SK-N-SH treated with all-trans-retinoic acid at 6 μM for 48 hours (cell line): ENCODE data around the gene YPEL2.

Source experiments
- ATAC-seq: fragments of 200-7000 bp; cut with Tn5 transposase; 3 replicates; pipeline ENCODE4 v1.9.1; 2020; ENCODE audit warnings: mild to moderate bottlenecking, moderate library complexity
- ARNTL ChIP-seq: fragments of 450-650 bp; formaldehyde crosslinking; IDR thresholded peaks from 2 replicates; pipeline ENCODE4 v1.5.0; 2020; ENCODE audit warnings: low read depth, mild to moderate bottlenecking, moderate library complexity, borderline replicate concordance
- BACH2 ChIP-seq: fragments of 250-450 bp; sonication (Bioruptor Pico); IDR thresholded peaks from 2 replicates; pipeline ENCODE4 v1.9.0; 2021; ENCODE audit warnings: mild to moderate bottlenecking, borderline replicate concordance
- CSDC2 ChIP-seq: fragments of 250-450 bp; sonication (Bioruptor Pico); IDR thresholded peaks from 2 replicates; pipeline ENCODE4 v1.5.0; 2020; ENCODE audit warnings: mild to moderate bottlenecking, moderate library complexity
- ESRRG ChIP-seq: fragments of 250-450 bp; sonication (Bioruptor Pico); IDR thresholded peaks from 2 replicates; pipeline ENCODE4 v1.6.1; 2021; ENCODE audit warnings: mild to moderate bottlenecking
- GLIS3 ChIP-seq: fragments of 250-450 bp; sonication (Bioruptor Pico); IDR thresholded peaks from 2 replicates; pipeline ENCODE4 v1.5.0; 2020; ENCODE audit warnings: mild to moderate bottlenecking, moderate library complexity
- ISL1 ChIP-seq: fragments of 250-450 bp; sonication (Bioruptor Pico); IDR thresholded peaks from 2 replicates; pipeline ENCODE4 v2.1.2; 2022; ENCODE audit warnings: mild to moderate bottlenecking, moderate library complexity
- OSR1 ChIP-seq: fragments of 250-450 bp; sonication (Bioruptor Pico); IDR thresholded peaks from 2 replicates; pipeline ENCODE4 v1.8.0; 2022; ENCODE audit warnings: moderate library complexity, mild to moderate bottlenecking, inconsistent platforms
- PPARA ChIP-seq: fragments of 250-450 bp; sonication (Bioruptor Pico); IDR thresholded peaks from 2 replicates; pipeline ENCODE4 v1.5.0; 2020; ENCODE audit warnings: mild to moderate bottlenecking, borderline replicate concordance
- RARB ChIP-seq: fragments of 250-450 bp; sonication (Bioruptor Pico); IDR thresholded peaks from 2 replicates; pipeline ENCODE4 v1.8.0; 2021; ENCODE audit warnings: mild to moderate bottlenecking, moderate library complexity
- SNAI2 ChIP-seq: fragments of 250-450 bp; sonication (Bioruptor Pico); IDR thresholded peaks from 2 replicates; pipeline ENCODE4 v1.5.0; 2020; ENCODE audit warnings: mild to moderate bottlenecking, moderate library complexity
- TCF4 ChIP-seq: fragments of 250-450 bp; sonication (Bioruptor Pico); IDR thresholded peaks from 2 replicates; pipeline ENCODE4 v1.8.0; 2021; ENCODE audit warnings: mild to moderate bottlenecking, moderate library complexity, borderline replicate concordance
- TOX ChIP-seq: fragments of 250-450 bp; sonication (Bioruptor Pico); IDR thresholded peaks from 2 replicates; pipeline ENCODE4 v1.8.0; 2021; ENCODE audit warnings: mild to moderate bottlenecking, moderate library complexity, borderline replicate concordance
- ZC3H10 ChIP-seq: fragments of 250-450 bp; sonication (Bioruptor Pico); IDR thresholded peaks from 2 replicates; pipeline ENCODE4 v1.5.1; 2021; ENCODE audit warnings: mild to moderate bottlenecking, moderate library complexity
- ZFP3 ChIP-seq: fragments of 250-450 bp; sonication (Bioruptor Pico); IDR thresholded peaks from 2 replicates; pipeline ENCODE4 v1.5.0; 2020; ENCODE audit warnings: mild to moderate bottlenecking, moderate library complexity
- ZFP30 ChIP-seq: fragments of 450-650 bp; formaldehyde crosslinking; IDR thresholded peaks from 2 replicates; pipeline ENCODE4 v1.5.0; 2022; ENCODE audit warnings: mild to moderate bottlenecking, moderate library complexity
- ZNF565 ChIP-seq: fragments of 450-650 bp; formaldehyde crosslinking; conservative IDR thresholded peaks from 2 replicates; pipeline ENCODE4 v1.5.0; 2020; ENCODE audit warnings: low read depth, mild to moderate bottlenecking, moderate library complexity
- ZNF70 ChIP-seq: fragments of 450-650 bp; formaldehyde crosslinking; IDR thresholded peaks from 2 replicates; pipeline ENCODE4 v1.5.0; 2020; ENCODE audit warnings: mild to moderate bottlenecking, moderate library complexity
- ZNF8 ChIP-seq: fragments of 450-650 bp; formaldehyde crosslinking; IDR thresholded peaks from 2 replicates; pipeline ENCODE4 v1.5.0; 2020; ENCODE audit warnings: mild to moderate bottlenecking, moderate library complexity
- TF ChIP-seq, protein P1 (sequence below): fragments of 250-450 bp; sonication (Bioruptor Pico); IDR thresholded peaks from 2 replicates; pipeline ENCODE4 v1.8.0; 2021; ENCODE audit warnings: low read depth, mild to moderate bottlenecking, moderate library complexity, borderline replicate concordance
- TF ChIP-seq, protein P2 (sequence below): fragments of 250-450 bp; sonication (Bioruptor Pico); IDR thresholded peaks from 2 replicates; pipeline ENCODE4 v1.5.1; 2021; ENCODE audit warnings: mild to moderate bottlenecking, moderate library complexity
- TF ChIP-seq, protein P3 (sequence below): fragments of 250-450 bp; sonication (Bioruptor Pico); IDR thresholded peaks from 2 replicates; pipeline ENCODE4 v1.8.0; 2020; ENCODE audit warnings: mild to moderate bottlenecking, moderate library complexity, borderline replicate concordance
- TF ChIP-seq, protein P4 (sequence below): fragments of 250-450 bp; sonication (Bioruptor Pico); IDR thresholded peaks from 2 replicates; pipeline ENCODE4 v1.5.0; 2020; ENCODE audit warnings: mild to moderate bottlenecking, moderate library complexity

Gene YPEL2

DNA sequence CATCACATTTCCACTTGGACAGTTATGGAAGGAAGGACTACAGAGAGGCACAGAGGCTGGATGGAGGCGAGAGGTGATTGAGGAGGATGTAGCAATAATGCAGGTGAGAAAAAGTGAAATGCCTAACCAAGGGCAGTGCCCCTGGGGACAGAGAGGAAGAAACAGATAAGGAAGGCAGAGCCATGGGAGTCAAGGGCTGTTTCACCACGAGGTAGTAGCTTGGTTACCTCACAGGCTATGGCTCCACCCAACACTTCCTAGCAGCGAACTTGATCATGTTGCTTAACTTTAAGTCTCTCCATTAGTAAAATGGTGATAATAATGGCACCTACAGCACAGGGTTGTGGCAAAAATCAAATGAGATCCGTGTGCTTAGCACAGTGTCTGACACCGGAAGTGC lies 83.9 kb downstream of the YPEL2 start:
- no peak for TF ChIP-seq OSR1 (CRISPR knock-in tag)
- TF ChIP-seq GLIS3 = no peak
- no peak for ATAC-seq

DNA sequence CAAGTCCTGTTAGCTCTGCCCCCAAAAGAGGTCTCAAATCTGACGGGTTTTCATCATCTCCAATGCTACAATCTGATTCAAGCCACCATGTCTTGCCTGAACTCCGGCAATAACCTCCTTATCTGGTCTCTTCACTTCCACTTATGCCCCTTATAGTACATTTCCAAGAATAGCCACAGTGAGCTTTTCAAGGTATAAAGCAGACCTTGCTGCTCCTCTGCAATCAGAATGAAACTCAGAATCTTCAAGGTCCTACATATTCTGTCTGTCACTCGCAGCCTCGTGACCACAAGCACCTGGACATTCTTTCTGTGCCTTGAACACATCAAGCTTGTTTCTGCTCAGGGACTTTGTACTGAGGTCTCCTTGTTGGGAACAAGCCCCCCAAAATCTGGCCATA lies 84.7 kb downstream of the YPEL2 start:
- no peak for ATAC-seq
- TF ChIP-seq ZNF70 (CRISPR knock-in tag) (no peak), ZFP30 (no peak), CSDC2 (CRISPR knock-in tag) (no peak), ARNTL (CRISPR knock-in tag) (no peak), ESRRG (CRISPR knock-in tag) (no peak), GLIS3 (no peak), ZFP3 (CRISPR knock-in tag) (no peak), TCF4 (no peak), BACH2 (CRISPR knock-in tag) (no peak), TOX (CRISPR knock-in tag) (no peak), ZNF565 (no peak), OSR1 (CRISPR knock-in tag) (no peak), ISL1 (CRISPR knock-in tag) (no peak), PPARA (CRISPR knock-in tag) (no peak), SNAI2 (CRISPR knock-in tag) (no peak)
- TF ChIP-seq, protein P1, sequence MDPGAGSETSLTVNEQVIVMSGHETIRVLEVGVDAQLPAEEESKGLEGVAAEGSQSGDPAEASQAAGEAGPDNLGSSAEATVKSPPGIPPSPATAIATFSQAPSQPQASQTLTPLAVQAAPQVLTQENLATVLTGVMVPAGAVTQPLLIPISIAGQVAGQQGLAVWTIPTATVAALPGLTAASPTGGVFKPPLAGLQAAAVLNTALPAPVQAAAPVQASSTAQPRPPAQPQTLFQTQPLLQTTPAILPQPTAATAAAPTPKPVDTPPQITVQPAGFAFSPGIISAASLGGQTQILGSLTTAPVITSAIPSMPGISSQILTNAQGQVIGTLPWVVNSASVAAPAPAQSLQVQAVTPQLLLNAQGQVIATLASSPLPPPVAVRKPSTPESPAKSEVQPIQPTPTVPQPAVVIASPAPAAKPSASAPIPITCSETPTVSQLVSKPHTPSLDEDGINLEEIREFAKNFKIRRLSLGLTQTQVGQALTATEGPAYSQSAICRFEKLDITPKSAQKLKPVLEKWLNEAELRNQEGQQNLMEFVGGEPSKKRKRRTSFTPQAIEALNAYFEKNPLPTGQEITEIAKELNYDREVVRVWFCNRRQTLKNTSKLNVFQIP = no peak
- TF ChIP-seq, protein P2, sequence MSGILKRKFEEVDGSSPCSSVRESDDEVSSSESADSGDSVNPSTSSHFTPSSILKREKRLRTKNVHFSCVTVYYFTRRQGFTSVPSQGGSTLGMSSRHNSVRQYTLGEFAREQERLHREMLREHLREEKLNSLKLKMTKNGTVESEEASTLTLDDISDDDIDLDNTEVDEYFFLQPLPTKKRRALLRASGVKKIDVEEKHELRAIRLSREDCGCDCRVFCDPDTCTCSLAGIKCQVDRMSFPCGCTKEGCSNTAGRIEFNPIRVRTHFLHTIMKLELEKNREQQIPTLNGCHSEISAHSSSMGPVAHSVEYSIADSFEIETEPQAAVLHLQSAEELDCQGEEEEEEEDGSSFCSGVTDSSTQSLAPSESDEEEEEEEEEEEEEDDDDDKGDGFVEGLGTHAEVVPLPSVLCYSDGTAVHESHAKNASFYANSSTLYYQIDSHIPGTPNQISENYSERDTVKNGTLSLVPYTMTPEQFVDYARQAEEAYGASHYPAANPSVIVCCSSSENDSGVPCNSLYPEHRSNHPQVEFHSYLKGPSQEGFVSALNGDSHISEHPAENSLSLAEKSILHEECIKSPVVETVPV (CRISPR knock-in tag) = no peak
- TF ChIP-seq, protein P3, sequence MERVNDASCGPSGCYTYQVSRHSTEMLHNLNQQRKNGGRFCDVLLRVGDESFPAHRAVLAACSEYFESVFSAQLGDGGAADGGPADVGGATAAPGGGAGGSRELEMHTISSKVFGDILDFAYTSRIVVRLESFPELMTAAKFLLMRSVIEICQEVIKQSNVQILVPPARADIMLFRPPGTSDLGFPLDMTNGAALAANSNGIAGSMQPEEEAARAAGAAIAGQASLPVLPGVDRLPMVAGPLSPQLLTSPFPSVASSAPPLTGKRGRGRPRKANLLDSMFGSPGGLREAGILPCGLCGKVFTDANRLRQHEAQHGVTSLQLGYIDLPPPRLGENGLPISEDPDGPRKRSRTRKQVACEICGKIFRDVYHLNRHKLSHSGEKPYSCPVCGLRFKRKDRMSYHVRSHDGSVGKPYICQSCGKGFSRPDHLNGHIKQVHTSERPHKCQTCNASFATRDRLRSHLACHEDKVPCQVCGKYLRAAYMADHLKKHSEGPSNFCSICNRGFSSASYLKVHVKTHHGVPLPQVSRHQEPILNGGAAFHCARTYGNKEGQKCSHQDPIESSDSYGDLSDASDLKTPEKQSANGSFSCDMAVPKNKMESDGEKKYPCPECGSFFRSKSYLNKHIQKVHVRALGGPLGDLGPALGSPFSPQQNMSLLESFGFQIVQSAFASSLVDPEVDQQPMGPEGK (CRISPR knock-in tag) = no peak
- TF ChIP-seq, all 23 proteins: peak for 0

DNA sequence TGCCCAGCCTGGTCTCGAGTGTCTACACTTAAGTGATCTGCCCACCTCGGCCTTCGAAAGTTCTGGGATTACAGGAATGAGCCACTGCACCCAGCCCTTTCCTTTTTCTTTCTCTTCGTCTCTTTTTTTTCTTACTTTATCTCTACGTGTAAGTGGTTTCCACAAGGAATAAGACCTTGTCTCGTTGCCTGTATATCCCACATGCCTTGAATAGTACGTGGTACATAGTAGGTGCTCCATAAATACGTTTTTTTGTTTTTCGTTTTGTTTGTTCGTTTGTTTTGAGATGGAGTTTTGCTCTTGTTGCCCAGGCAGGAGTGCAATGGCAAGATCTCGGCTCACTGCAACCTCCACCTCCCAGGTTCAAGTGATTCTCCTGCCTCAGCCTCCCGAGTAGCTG lies 86.0 kb downstream of the YPEL2 start:
- no peak for ATAC-seq
- TF ChIP-seq, protein P1 = no peak
- TF ChIP-seq PPARA (CRISPR knock-in tag) = no peak
- TF ChIP-seq ZFP3 (CRISPR knock-in tag) = no peak
- no peak for TF ChIP-seq CSDC2 (CRISPR knock-in tag)
- TF ChIP-seq TCF4 = no peak
- no peak for TF ChIP-seq ZC3H10 (CRISPR knock-in tag)
- TF ChIP-seq, protein P4, sequence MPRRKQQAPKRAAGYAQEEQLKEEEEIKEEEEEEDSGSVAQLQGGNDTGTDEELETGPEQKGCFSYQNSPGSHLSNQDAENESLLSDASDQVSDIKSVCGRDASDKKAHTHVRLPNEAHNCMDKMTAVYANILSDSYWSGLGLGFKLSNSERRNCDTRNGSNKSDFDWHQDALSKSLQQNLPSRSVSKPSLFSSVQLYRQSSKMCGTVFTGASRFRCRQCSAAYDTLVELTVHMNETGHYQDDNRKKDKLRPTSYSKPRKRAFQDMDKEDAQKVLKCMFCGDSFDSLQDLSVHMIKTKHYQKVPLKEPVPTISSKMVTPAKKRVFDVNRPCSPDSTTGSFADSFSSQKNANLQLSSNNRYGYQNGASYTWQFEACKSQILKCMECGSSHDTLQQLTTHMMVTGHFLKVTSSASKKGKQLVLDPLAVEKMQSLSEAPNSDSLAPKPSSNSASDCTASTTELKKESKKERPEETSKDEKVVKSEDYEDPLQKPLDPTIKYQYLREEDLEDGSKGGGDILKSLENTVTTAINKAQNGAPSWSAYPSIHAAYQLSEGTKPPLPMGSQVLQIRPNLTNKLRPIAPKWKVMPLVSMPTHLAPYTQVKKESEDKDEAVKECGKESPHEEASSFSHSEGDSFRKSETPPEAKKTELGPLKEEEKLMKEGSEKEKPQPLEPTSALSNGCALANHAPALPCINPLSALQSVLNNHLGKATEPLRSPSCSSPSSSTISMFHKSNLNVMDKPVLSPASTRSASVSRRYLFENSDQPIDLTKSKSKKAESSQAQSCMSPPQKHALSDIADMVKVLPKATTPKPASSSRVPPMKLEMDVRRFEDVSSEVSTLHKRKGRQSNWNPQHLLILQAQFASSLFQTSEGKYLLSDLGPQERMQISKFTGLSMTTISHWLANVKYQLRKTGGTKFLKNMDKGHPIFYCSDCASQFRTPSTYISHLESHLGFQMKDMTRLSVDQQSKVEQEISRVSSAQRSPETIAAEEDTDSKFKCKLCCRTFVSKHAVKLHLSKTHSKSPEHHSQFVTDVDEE = no peak

DNA sequence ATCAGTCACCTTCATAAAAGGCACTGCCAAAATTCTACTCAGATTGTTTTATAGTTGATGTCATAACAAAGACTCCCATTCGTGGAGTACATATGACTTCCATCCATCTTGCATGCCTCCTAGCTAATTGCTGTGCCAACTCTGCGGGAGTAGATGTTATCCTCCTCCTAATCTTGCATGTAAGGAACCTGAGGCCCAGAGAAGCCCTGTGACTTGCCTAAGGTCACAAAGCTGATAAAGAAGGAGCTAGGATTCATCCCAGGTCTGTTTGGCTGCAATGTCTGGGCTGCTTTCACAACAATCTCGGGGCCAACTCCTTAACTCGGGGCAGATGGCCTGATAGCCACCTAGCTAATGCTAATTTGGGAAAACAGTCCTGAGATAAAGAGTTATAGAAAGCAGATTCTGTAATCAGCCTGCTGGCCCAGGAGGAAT lies 87.3 kb downstream of the YPEL2 start:
- ATAC-seq = no peak; the same call in 2 of the 3 replicates
- no peak for TF ChIP-seq ZFP30
- 0 out of 2 replicates have a peak, but pooled peaks have one; percentile 47 for TF ChIP-seq SNAI2 (CRISPR knock-in tag)
- TF ChIP-seq, protein P4 = no peak; the same call in 1 of the 2 replicates
- no peak for TF ChIP-seq OSR1 (CRISPR knock-in tag)
- no peak for TF ChIP-seq RARB (CRISPR knock-in tag)
- TF ChIP-seq, protein P2 (CRISPR knock-in tag) = no peak
- peak; percentile 61; the same call in 1 of the 2 replicates for TF ChIP-seq ZNF70 (CRISPR knock-in tag)
- no peak for TF ChIP-seq ZNF8 (CRISPR knock-in tag)
- TF ChIP-seq ZFP3 (CRISPR knock-in tag) = 0 out of 2 replicates have a peak, but pooled peaks have one; percentile 16
